ENCODE measurements around the gene KCNK10. TPM values are rescaled to one million over a fixed set of nuclear protein-coding genes. Genes with fewer than 3 reads are reported as not detected.
A peak's percentile ranks its signal among the peaks of the same experiment; 100 is the strongest.

Gene KCNK10
- total and polyA plus RNA-seq, 2 donors (not counting 1 experiment from before 2014, with no cell fraction given): 0.20 TPM; not detected in 1

- no peaks in the 10 kb centered on the region for H3K4me1 ChIP-seq (ENCODE audit: control insufficient read depth in 2 of 2, insufficient read depth in 2 of 2, low read length in 2 of 2)
- Mint-ChIP-seq H3K27ac (no peak overlapping the region), H3K9me3 (ENCODE audit: insufficient read depth) (no peaks in the 10 kb centered on the region), H3K27me3 (peaks cover 42% of the 10 kb centered on the region), H3K4me1 (no peaks in the 10 kb centered on the region), H3K4me3 (no peak overlapping the region)
- peaks cover 0 to 21% (median 2%) of the 10 kb centered on the region in 4 experiments for H3K27me3 ChIP-seq (replicated peaks in 1 of 4; ENCODE audit: control extremely low read depth in 1 of 4, control insufficient read depth in 3 of 4, insufficient read depth in 4 of 4, low read length in 3 of 4)
- H3K4me2 ChIP-seq (replicated peaks; ENCODE audit: low read depth, low read length, poor library complexity, severe bottlenecking): no peak overlapping the region
- H3K9ac ChIP-seq (ENCODE audit: low read length): no peak overlapping the region
- H3K79me2 ChIP-seq (ENCODE audit: control insufficient read depth, insufficient read depth, low read length): no peaks in the 10 kb centered on the region
- ChIA-PET POLR2A (interaction anchor here (0.7 kb wide), 1 partner anchor 159 kb away, joined by 11 read pairs; no protein-coding TSS in a partner anchor), CTCF (interaction anchor here (0.6 to 4.2 kb wide), 23 partner anchors 9 to 489 kb away, joined by 3 to 149 read pairs (median 5); no protein-coding TSS in a partner anchor)
- no peaks in the 10 kb centered on the region for H4K20me1 ChIP-seq (ENCODE audit: control insufficient read depth, insufficient read depth, low read length, poor library complexity, severe bottlenecking)
- peaks cover 0 to 9% (median 0%) of the 10 kb centered on the region in 3 donors for H3K9me3 ChIP-seq (ENCODE audit: control extremely low read depth in 1 of 3, control insufficient read depth in 2 of 3, insufficient read depth in 1 of 3, low read length in 2 of 3)
- peak; percentile 75 for ATAC-seq (ENCODE audit: low read depth)
- H3K27ac ChIP-seq (ENCODE audit: low read length in 2 of 2): no peak overlapping the region
- no peak overlapping the region for H2AFZ ChIP-seq (ENCODE audit: insufficient read depth, low read depth, low read length, poor library complexity, severe bottlenecking)
- intact Hi-C loops (cut with micrococcal nuclease): loop anchor here (1.0 kb wide), 2 partner anchors 155 to 223 kb away; no protein-coding TSS in a partner anchor
- H3K4me3 ChIP-seq (ENCODE audit: control extremely low read depth in 1 of 5, extremely low read depth in 1 of 5, insufficient read depth in 1 of 5, low read depth in 2 of 5, low read length in 4 of 5): no peak overlapping the region
- H3K36me3 ChIP-seq (replicated peaks in 1 of 2; ENCODE audit: control extremely low read depth in 1 of 2, control insufficient read depth in 1 of 2, extremely low read depth in 1 of 2, insufficient read depth in 2 of 2, low read length in 1 of 2): no peaks in the 10 kb centered on the region
- WGBS (ENCODE audit: insufficient coverage): 84% methylated on average over 3 of the region's 3 CpGs
- peak; percentile 66 for DNase-seq
- TF ChIP-seq EZH2 (IDR thresholded peaks at IDR 0.05; ENCODE audit: borderline replicate concordance, insufficient read depth, low read depth, low read length, poor library complexity, severe bottlenecking): no peak
- TF ChIP-seq, protein P1, sequence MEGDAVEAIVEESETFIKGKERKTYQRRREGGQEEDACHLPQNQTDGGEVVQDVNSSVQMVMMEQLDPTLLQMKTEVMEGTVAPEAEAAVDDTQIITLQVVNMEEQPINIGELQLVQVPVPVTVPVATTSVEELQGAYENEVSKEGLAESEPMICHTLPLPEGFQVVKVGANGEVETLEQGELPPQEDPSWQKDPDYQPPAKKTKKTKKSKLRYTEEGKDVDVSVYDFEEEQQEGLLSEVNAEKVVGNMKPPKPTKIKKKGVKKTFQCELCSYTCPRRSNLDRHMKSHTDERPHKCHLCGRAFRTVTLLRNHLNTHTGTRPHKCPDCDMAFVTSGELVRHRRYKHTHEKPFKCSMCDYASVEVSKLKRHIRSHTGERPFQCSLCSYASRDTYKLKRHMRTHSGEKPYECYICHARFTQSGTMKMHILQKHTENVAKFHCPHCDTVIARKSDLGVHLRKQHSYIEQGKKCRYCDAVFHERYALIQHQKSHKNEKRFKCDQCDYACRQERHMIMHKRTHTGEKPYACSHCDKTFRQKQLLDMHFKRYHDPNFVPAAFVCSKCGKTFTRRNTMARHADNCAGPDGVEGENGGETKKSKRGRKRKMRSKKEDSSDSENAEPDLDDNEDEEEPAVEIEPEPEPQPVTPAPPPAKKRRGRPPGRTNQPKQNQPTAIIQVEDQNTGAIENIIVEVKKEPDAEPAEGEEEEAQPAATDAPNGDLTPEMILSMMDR (IDR thresholded peaks at IDR 0.05): peak; percentile 76
Observed at GRCh38 chr14:88168498-88169165, 154.4 kb downstream of the KCNK10 start.

DNA sequence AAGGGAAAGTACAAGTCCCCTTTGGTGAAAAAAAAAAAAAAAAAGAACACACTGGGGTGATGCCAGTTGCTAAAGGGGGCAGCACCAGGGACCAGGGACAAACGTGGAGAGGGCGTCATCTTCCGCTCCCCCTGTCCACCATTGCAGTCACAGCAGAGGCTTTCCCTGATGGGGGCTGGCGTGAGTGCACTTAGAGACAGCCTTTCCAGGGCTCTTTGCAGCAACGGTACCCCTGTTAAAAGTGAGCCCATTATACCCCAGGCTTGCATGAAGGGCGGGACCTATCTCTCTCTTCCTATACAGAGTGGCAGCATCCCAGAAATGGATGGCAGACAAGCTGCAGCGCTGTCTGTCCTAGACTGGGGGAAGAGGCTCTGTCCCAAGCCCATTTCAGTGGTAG is 155.0 kb downstream of the KCNK10 start:
- Histone ChIP-seq H3K4me3 (ENCODE audit: control extremely low read depth in 1 of 5, extremely low read depth in 1 of 5, insufficient read depth in 1 of 5, low read depth in 2 of 5, low read length in 4 of 5) (no peak overlapping the region), H3K79me2 (ENCODE audit: control insufficient read depth, insufficient read depth, low read length) (no peaks in the 10 kb centered on the region), H3K27ac (ENCODE audit: low read length in 2 of 2) (no peak overlapping the region), H3K36me3 (replicated peaks in 1 of 2; ENCODE audit: control extremely low read depth in 1 of 2, control insufficient read depth in 1 of 2, extremely low read depth in 1 of 2, insufficient read depth in 2 of 2, low read length in 1 of 2) (no peaks in the 10 kb centered on the region), H2AFZ (ENCODE audit: insufficient read depth, low read depth, low read length, poor library complexity, severe bottlenecking) (no peak overlapping the region), H3K4me1 (ENCODE audit: control insufficient read depth in 2 of 2, insufficient read depth in 2 of 2, low read length in 2 of 2) (no peaks in the 10 kb centered on the region), H3K4me2 (replicated peaks; ENCODE audit: low read depth, low read length, poor library complexity, severe bottlenecking) (no peak overlapping the region), H3K9me3 (ENCODE audit: control extremely low read depth in 1 of 3, control insufficient read depth in 2 of 3, insufficient read depth in 1 of 3, low read length in 2 of 3) (peaks cover 0 to 9% (median 0%) of the 10 kb centered on the region in 3 donors), H4K20me1 (ENCODE audit: control insufficient read depth, insufficient read depth, low read length, poor library complexity, severe bottlenecking) (no peaks in the 10 kb centered on the region), H3K9ac (ENCODE audit: low read length) (no peak overlapping the region), H3K27me3 (replicated peaks in 1 of 4; ENCODE audit: control extremely low read depth in 1 of 4, control insufficient read depth in 3 of 4, insufficient read depth in 4 of 4, low read length in 3 of 4) (peaks cover 0 to 21% (median 2%) of the 10 kb centered on the region in 4 experiments)
- TF ChIP-seq EZH2 (IDR thresholded peaks at IDR 0.05; ENCODE audit: borderline replicate concordance, insufficient read depth, low read depth, low read length, poor library complexity, severe bottlenecking): no peak
- TF ChIP-seq, protein P1 (IDR thresholded peaks at IDR 0.05): no peak
- Mint-ChIP-seq H3K27ac (no peak overlapping the region), H3K27me3 (peaks cover 46% of the 10 kb centered on the region), H3K4me1 (no peaks in the 10 kb centered on the region), H3K4me3 (no peak overlapping the region), H3K9me3 (ENCODE audit: insufficient read depth) (no peaks in the 10 kb centered on the region)
- ATAC-seq (ENCODE audit: low read depth) (no peak), DNase-seq (no peak)
- intact Hi-C loops (cut with micrococcal nuclease): loop anchor here (1.0 kb wide), 2 partner anchors 155 to 223 kb away; no protein-coding TSS in a partner anchor
- ChIA-PET POLR2A (no interaction called here), CTCF (interaction anchor here (0.9 to 4.2 kb wide), 17 partner anchors 9 to 230 kb away, joined by 3 to 149 read pairs (median 7); no protein-coding TSS in a partner anchor)
- 98% methylated on average over 7 of the region's 7 CpGs for WGBS (ENCODE audit: insufficient coverage)
